ENCODE data around the gene LEPR.
"Not testable (repeated sequence)": the region's sequence is repeated elsewhere in the genome, so short reads cannot be mapped to it uniquely, and the experiment has no call there.

LEPR gene

DNA sequence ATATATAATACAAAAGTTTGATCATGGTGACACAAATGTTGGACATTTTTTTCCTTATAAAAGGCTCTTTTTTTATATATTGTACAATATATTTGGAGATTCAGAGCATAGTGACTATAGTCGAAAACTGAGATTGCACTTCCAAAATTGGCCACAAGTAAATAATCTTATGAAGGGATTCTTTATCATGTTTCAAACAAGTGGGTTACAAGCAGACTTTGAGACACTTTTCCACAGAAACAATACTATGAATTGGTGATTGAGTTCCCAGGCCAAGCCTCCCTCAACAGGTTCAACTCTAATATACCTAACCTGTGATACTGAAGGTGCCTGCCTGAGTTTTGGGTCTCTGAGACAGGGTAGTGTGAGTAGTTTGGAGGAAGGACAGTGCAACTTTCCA is 13.8 kb downstream of the LEPR start:
- H3K27me3 ChIP-seq (ENCODE audit: low read depth) = no peaks in the 10 kb centered on the region
- DNase-seq (ENCODE audit: low spot score in 2 of 2) = no peak
- peaks cover 10% of the 10 kb centered on the region for H3K4me1 ChIP-seq
- H3K36me3 ChIP-seq (replicated peaks) = peaks cover 8% of the 10 kb centered on the region; the same call in 1 of the 2 replicates
- H3K4me3 ChIP-seq = no peak overlapping the region
- H3K9me3 ChIP-seq = no peaks in the 10 kb centered on the region
- in situ Hi-C loops (cut with MboI; ENCODE audit: low sequenced_read_pairs) = loop anchor here (10.0 kb wide), 1 partner anchor 251 kb away; no protein-coding TSS in a partner anchor

- H3K9me3 ChIP-seq = no peaks in the 10 kb centered on the region
- in situ Hi-C loops (cut with MboI; ENCODE audit: low sequenced_read_pairs) = loop anchor here (10.0 kb wide), 1 partner anchor 250 kb away; no protein-coding TSS in a partner anchor
- H3K4me3 ChIP-seq = no peak overlapping the region
- peaks cover 8% of the 10 kb centered on the region for H3K4me1 ChIP-seq
- DNase-seq (ENCODE audit: low spot score in 2 of 2) = no peak
- H3K36me3 ChIP-seq (replicated peaks) = peaks cover 8% of the 10 kb centered on the region; the same call in 1 of the 2 replicates
- no peaks in the 10 kb centered on the region for H3K27me3 ChIP-seq (ENCODE audit: low read depth)
Observed at GRCh38 chr1:65434760-65435159, 14.3 kb downstream of the LEPR start.

GRCh38 chr1:65435987-65436386 is 15.5 kb downstream of the LEPR start:
- in situ Hi-C loops (cut with MboI; ENCODE audit: low sequenced_read_pairs) = loop anchor here (10.0 kb wide), 1 partner anchor 249 kb away; no protein-coding TSS in a partner anchor
- Histone ChIP-seq H3K36me3 (replicated peaks) (peaks cover 8% of the 10 kb centered on the region; the same call in 1 of the 2 replicates), H3K4me1 (peaks cover 8% of the 10 kb centered on the region), H3K4me3 (no peak overlapping the region), H3K27me3 (ENCODE audit: low read depth) (no peaks in the 10 kb centered on the region), H3K9me3 (no peaks in the 10 kb centered on the region)
- DNase-seq (ENCODE audit: low spot score in 2 of 2) = no peak

GRCh38 chr1:65437616-65438015 is 17.1 kb downstream of the LEPR start:
- Histone ChIP-seq H3K4me3 (no peak overlapping the region), H3K4me1 (no peaks in the 10 kb centered on the region; the same call in none of the 2 replicates), H3K36me3 (replicated peaks) (no peaks in the 10 kb centered on the region), H3K9me3 (no peaks in the 10 kb centered on the region), H3K27me3 (ENCODE audit: low read depth) (no peaks in the 10 kb centered on the region)
- no peak for DNase-seq (ENCODE audit: low spot score in 2 of 2)
- in situ Hi-C loops (cut with MboI; ENCODE audit: low sequenced_read_pairs) = loop anchor here (10.0 kb wide), 1 partner anchor 247 kb away; no protein-coding TSS in a partner anchor

DNA sequence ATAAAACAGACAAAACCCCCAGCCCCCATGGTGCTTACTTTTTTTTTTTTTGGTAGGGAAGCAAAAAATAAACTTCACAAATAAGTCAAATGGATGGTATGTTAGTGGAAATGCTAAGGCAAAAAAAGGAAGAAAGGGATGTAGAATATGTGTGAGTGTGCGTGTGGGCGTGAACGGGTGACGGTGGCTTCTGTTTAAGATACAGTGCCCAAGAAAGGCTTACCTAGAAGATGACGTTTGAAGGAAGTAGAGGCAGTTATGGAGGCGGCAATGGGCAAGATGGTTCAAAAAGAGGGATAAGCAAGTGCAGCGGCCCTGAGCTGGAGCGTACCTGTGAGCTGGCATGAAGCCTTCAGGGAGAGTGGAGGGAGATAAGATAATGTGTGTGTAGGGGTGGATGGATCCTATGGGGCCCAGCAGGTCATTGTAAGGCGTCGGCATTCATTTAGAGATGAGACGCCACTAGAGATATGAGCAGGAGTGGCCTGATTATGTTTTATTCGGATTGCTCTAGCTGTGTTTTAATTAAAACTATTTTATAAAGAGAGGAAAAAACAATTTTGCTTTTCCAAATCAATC is 19.9 kb downstream of the LEPR start:
- H3K27me3 ChIP-seq (ENCODE audit: low read depth) = no peaks in the 10 kb centered on the region
- no peaks in the 10 kb centered on the region for H3K36me3 ChIP-seq (replicated peaks)
- H3K4me3 ChIP-seq = no peak overlapping the region
- H3K9me3 ChIP-seq = no peaks in the 10 kb centered on the region
- in situ Hi-C loops (cut with MboI; ENCODE audit: low sequenced_read_pairs) = no loop called here
- H3K4me1 ChIP-seq = no peaks in the 10 kb centered on the region; the same call in none of the 2 replicates
- DNase-seq (ENCODE audit: low spot score in 2 of 2) = no peak

DNA sequence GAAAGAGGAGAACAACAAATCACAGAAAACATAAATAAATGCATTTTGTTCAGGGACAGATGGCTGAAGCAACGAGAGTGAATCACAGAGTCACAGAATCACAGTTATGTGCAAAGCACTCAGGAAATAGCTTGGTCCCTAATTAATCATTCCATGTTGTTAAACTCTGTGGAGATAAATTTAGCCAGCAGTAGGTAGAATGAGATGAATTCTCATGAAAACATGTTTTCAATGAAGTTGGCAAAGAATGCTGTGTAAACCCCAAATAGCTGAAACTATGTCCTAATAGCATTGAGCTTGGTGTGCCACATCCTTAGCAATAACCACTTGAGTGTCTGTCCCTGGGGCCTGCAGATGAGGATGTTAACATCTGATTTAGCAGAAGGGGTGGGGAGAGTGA is 20.4 kb downstream of the LEPR start:
- no peaks in the 10 kb centered on the region for H3K27me3 ChIP-seq (ENCODE audit: low read depth)
- H3K4me3 ChIP-seq = no peak overlapping the region
- no peaks in the 10 kb centered on the region; the same call in none of the 2 replicates for H3K4me1 ChIP-seq
- H3K36me3 ChIP-seq (replicated peaks) = no peaks in the 10 kb centered on the region
- no peak for DNase-seq (ENCODE audit: low spot score in 2 of 2)
- no peaks in the 10 kb centered on the region for H3K9me3 ChIP-seq
- in situ Hi-C loops (cut with MboI; ENCODE audit: low sequenced_read_pairs) = no loop called here

DNA sequence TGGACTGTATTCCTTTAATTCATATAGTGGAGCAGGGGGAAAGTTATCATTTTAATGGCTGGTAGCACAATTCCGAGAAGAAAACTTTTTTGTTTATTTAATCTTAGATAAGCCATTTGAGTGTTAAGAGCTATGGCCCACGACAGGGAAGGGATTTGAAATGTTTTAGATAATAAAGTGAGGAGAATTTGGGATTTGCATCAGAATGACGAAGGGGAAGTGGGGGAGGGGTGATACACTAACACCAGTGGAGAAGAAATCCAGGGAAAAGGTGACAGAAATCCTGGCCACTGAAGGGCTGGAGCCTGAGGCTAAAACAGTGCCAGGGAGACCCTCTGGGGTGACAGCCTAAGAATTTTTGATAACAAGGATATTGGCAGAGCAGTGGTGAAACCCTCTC is 21.0 kb downstream of the LEPR start:
- DNase-seq (ENCODE audit: low spot score in 2 of 2) = no peak
- Histone ChIP-seq H3K9me3 (no peaks in the 10 kb centered on the region), H3K27me3 (ENCODE audit: low read depth) (no peaks in the 10 kb centered on the region), H3K4me3 (no peak overlapping the region), H3K4me1 (no peaks in the 10 kb centered on the region; the same call in none of the 2 replicates), H3K36me3 (replicated peaks) (no peaks in the 10 kb centered on the region)
- in situ Hi-C loops (cut with MboI; ENCODE audit: low sequenced_read_pairs) = no loop called here

- no peaks in the 10 kb centered on the region for H3K9me3 ChIP-seq
- DNase-seq (ENCODE audit: low spot score in 2 of 2) = no peak
- no peaks in the 10 kb centered on the region for H3K27me3 ChIP-seq (ENCODE audit: low read depth)
- no peaks in the 10 kb centered on the region; the same call in none of the 2 replicates for H3K4me1 ChIP-seq
- no peaks in the 10 kb centered on the region for H3K36me3 ChIP-seq (replicated peaks)
- H3K4me3 ChIP-seq = no peak overlapping the region
- in situ Hi-C loops (cut with MboI; ENCODE audit: low sequenced_read_pairs) = no loop called here
Observed at GRCh38 chr1:65442442-65442841, 22.0 kb downstream of the LEPR start.

DNA sequence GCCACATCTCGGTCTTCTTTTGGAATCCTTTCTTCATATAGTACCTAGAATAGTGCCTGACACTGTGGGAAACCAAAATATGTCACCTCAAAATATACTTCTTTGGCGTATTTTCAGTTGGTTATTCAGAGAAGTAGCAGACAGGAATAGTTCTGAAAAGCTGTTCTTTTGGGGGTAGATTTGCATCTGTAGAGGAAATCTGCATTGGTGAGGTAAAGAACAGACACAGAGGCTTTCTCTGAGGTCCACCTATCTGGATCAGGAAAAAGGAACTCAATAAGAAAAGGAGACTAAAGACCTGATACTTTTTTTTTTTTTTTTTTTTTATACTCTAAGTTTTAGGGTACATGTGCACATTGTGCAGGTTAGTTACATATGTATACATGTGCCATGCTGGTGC is 23.2 kb downstream of the LEPR start:
- Histone ChIP-seq H3K4me1 (no peaks in the 10 kb centered on the region; the same call in none of the 2 replicates), H3K9me3 (no peaks in the 10 kb centered on the region), H3K27me3 (ENCODE audit: low read depth) (no peaks in the 10 kb centered on the region), H3K36me3 (replicated peaks) (no peaks in the 10 kb centered on the region), H3K4me3 (no peak overlapping the region)
- in situ Hi-C loops (cut with MboI; ENCODE audit: low sequenced_read_pairs) = no loop called here
- DNase-seq (ENCODE audit: low spot score in 2 of 2) = no peak

- in situ Hi-C loops (cut with MboI; ENCODE audit: low sequenced_read_pairs) = no loop called here
- no peaks in the 10 kb centered on the region; the same call in 1 of the 2 replicates for H3K4me1 ChIP-seq
- no peaks in the 10 kb centered on the region for H3K36me3 ChIP-seq (replicated peaks)
- no peaks in the 10 kb centered on the region for H3K9me3 ChIP-seq
- H3K4me3 ChIP-seq = no peak overlapping the region
- H3K27me3 ChIP-seq (ENCODE audit: low read depth) = no peaks in the 10 kb centered on the region
- DNase-seq (ENCODE audit: low spot score in 2 of 2) = no peak
Observed at GRCh38 chr1:65444128-65444640, 23.7 kb downstream of the LEPR start.

DNA sequence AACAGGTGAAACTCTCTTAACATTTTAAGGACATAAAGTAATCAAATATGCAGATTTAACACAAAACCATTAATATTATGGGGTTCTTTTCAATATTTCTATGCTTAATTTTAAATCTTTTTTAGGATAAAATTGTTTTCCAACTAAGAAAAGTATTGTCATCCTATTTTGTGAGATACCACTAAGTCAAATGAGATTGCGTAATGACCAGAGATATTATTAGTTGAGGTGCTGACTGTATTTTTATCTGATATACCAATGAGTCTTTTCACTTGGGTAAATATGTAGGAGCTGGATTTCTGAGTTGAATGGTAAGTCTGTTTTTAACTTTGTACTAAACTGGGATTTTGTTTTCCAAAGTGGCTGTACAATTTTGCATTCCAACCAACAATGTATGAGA is 25.4 kb downstream of the LEPR start:
- H3K9me3 ChIP-seq = no peaks in the 10 kb centered on the region
- H3K4me1 ChIP-seq = no peaks in the 10 kb centered on the region; the same call in 1 of the 2 replicates
- DNase-seq (ENCODE audit: low spot score in 2 of 2) = no peak
- H3K4me3 ChIP-seq = no peak overlapping the region
- no peaks in the 10 kb centered on the region for H3K36me3 ChIP-seq (replicated peaks)
- no peaks in the 10 kb centered on the region for H3K27me3 ChIP-seq (ENCODE audit: low read depth)
- in situ Hi-C loops (cut with MboI; ENCODE audit: low sequenced_read_pairs) = no loop called here

DNA sequence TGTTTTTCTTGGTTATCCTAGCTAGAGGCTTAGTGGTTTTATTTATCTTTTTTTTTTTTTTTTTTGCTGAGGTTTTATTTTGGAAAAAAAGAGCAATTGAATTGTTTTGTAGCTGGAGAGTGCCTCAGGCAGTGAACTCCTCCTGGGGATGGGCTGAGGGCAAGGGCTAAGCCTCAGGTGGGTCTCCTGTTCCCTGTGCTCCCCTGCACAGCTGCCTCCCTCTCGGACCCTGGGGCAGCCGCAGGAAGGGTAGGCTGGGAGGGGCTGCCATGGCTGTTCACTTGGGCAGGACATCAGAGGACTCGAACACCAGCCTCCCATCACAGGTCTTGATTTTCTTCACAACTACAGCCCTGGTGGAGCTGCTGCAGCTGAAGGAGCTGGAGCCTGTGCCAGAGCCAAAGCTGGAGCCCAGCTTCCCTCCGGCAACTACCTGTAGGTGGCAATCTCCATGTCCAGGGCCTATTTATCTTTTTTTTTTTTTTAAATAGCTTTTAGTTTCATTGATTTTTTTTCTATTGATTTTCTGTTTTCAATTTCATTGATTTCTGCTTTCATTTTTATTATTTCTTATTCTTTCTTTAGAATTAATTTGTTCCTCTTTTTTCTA is 28.9 kb downstream of the LEPR start:
- no peak overlapping the region for H3K4me3 ChIP-seq
- no peaks in the 10 kb centered on the region for H3K36me3 ChIP-seq (replicated peaks)
- no peaks in the 10 kb centered on the region for H3K27me3 ChIP-seq (ENCODE audit: low read depth)
- no peaks in the 10 kb centered on the region for H3K4me1 ChIP-seq
- DNase-seq (ENCODE audit: low spot score in 2 of 2) = no peak
- in situ Hi-C loops (cut with MboI; ENCODE audit: low sequenced_read_pairs) = no loop called here
- no peaks in the 10 kb centered on the region for H3K9me3 ChIP-seq

GRCh38 chr1:65455678-65456077 is 35.2 kb downstream of the LEPR start:
- peak in 1 of 2 experiments; percentile 69 for DNase-seq (ENCODE audit: low spot score in 2 of 2)
- H3K36me3 ChIP-seq (replicated peaks); H3K27me3 ChIP-seq (ENCODE audit: low read depth); in situ Hi-C loops (cut with MboI; ENCODE audit: low sequenced_read_pairs); H3K4me1 ChIP-seq; H3K4me3 ChIP-seq; H3K9me3 ChIP-seq: not testable (repeated sequence)

- Histone ChIP-seq H3K36me3 (replicated peaks) (no peaks in the 10 kb centered on the region), H3K4me1 (no peaks in the 10 kb centered on the region; the same call in 1 of the 2 replicates), H3K9me3 (no peaks in the 10 kb centered on the region), H3K27me3 (ENCODE audit: low read depth) (no peaks in the 10 kb centered on the region), H3K4me3 (no peak overlapping the region)
- in situ Hi-C loops (cut with MboI; ENCODE audit: low sequenced_read_pairs) = no loop called here
- DNase-seq (ENCODE audit: low spot score in 2 of 2) = no peak
Observed at GRCh38 chr1:65456481-65456880, 36.0 kb downstream of the LEPR start.

All from HAP-1 (cell line).